Osteoblast (primary cell): Measurements from ENCODE around the gene SMAD3. TPM values are rescaled to one million over a fixed set of nuclear protein-coding genes. Genes with fewer than 3 reads are reported as not detected.
A peak's percentile ranks its signal among the peaks of the same experiment; 100 is the strongest.

Experiments used
- DNase-seq: peaks from one replicate; pipeline ENCODE4 v3.0.0; 2011; ENCODE audit warnings: low spot score, mixed read lengths; ENCODE audit not compliant: insufficient read length; ENCODE audit errors: missing footprints
- H2AFZ ChIP-seq: 2 replicates; pipeline ENCODE4 v1.6.0; 2011; ENCODE audit warnings: mild to moderate bottlenecking, low read length
- H3K27ac ChIP-seq: 2 replicates; pipeline ENCODE4 v1.5.1; 2011; ENCODE audit warnings: mild to moderate bottlenecking, low read depth, low read length, moderate library complexity
- H3K27me3 ChIP-seq: 2 replicates; pipeline ENCODE4 v1.6.0; 2012; ENCODE audit warnings: mild to moderate bottlenecking, control low read depth, inconsistent platforms, low read length, moderate library complexity; ENCODE audit not compliant: insufficient read depth
- H3K36me3 ChIP-seq: 2 replicates; pipeline ENCODE4 v1.5.1; 2011; ENCODE audit warnings: mild to moderate bottlenecking, low read length, control low read depth, moderate library complexity; ENCODE audit not compliant: insufficient read depth
- H3K4me1 ChIP-seq: 2 replicates; pipeline ENCODE4 v1.5.1; 2011; ENCODE audit warnings: mild to moderate bottlenecking, low read length, control low read depth, moderate library complexity; ENCODE audit not compliant: insufficient read depth
- H3K4me2 ChIP-seq: 2 replicates; pipeline ENCODE4 v1.6.0; 2011; ENCODE audit warnings: mild to moderate bottlenecking, low read length; ENCODE audit not compliant: insufficient read depth
- H3K4me3 ChIP-seq: fragments of 200-600 bp; sonication (generic); 3 replicates; pipeline ENCODE4 v1.5.1; 2012; ENCODE audit warnings: mild to moderate bottlenecking, low read length, inconsistent platforms; ENCODE audit not compliant: insufficient read depth
- H3K79me2 ChIP-seq: 2 replicates; pipeline ENCODE4 v1.6.0; 2012; ENCODE audit warnings: mild to moderate bottlenecking, low read length, control low read depth, inconsistent platforms; ENCODE audit not compliant: insufficient read depth
- H3K9me3 ChIP-seq: 2 replicates; pipeline ENCODE4 v1.5.1; 2011; ENCODE audit warnings: low read depth, low read length, control low read depth
- H4K20me1 ChIP-seq: 2 replicates; pipeline ENCODE4 v1.6.0; 2012; ENCODE audit warnings: mild to moderate bottlenecking, low read length, control low read depth; ENCODE audit not compliant: insufficient read depth
- total RNA-seq: library from RNA; depleted of rRNA; stranded (reverse); fragments of >200 nt; gene quantifications from 2 replicates; pipeline ENCODE4 v1.2.3, GENCODE V29; 2012
- TF ChIP-seq, protein P1 (sequence below): IDR thresholded peaks from 2 replicates; pipeline ENCODE4 v1.5.1; 2011; ENCODE audit warnings: mild to moderate bottlenecking, low read depth, low read length, moderate library complexity; ENCODE audit errors: extremely low read depth

SMAD3 gene
- total RNA-seq, 1 donor: 60.1 TPM

DNA sequence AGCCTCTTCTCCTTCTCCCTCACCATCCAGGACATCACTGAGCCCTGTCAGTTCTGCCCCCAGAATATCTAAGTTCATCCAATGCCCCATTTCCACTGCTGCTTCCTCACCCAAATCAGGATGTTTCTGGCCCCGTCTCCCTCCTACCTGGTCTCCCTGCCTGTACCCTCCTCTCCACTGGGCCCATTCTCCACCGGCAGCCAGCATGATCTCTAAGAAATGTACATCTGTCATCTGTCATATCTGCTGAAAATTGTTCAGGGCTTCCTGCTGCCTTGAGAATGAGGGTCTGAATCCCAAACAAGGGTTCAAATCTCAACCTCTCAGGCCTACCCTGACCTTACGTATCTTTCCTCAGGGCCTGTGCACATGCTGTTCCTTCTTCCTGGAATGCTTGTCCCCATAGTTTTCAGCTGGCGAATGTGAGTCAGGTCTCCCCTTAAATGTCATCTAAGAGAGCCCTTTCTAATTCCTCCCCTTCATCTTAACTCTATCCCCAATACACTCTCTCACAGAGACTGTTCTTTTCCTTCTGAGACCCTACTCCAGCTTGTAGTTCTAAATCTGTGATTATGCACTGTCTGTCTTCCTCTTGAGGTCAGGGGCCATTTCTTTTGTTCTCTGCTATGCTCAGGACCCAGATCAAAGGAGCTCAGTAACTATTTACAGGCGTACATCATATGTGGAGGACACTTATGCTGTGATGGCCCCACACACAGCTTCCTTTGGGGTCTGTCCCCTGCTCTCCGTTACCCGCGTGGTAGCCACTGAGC lies 40.8 kb downstream of the SMAD3 start:
- Histone ChIP-seq H3K4me2 (peak overlapping the region; percentile 35), H3K4me3 (no peak overlapping the region), H3K9me3 (no peaks in the 10 kb centered on the region), H3K27ac (peak overlapping the region; percentile 99), H3K36me3 (peaks cover 40% of the 10 kb centered on the region), H3K27me3 (no peaks in the 10 kb centered on the region), H4K20me1 (no peaks in the 10 kb centered on the region), H2AFZ (no peak overlapping the region), H3K4me1 (peaks cover 88% of the 10 kb centered on the region), H3K79me2 (peaks cover 87% of the 10 kb centered on the region)
- no peak for DNase-seq
- TF ChIP-seq, protein P1, sequence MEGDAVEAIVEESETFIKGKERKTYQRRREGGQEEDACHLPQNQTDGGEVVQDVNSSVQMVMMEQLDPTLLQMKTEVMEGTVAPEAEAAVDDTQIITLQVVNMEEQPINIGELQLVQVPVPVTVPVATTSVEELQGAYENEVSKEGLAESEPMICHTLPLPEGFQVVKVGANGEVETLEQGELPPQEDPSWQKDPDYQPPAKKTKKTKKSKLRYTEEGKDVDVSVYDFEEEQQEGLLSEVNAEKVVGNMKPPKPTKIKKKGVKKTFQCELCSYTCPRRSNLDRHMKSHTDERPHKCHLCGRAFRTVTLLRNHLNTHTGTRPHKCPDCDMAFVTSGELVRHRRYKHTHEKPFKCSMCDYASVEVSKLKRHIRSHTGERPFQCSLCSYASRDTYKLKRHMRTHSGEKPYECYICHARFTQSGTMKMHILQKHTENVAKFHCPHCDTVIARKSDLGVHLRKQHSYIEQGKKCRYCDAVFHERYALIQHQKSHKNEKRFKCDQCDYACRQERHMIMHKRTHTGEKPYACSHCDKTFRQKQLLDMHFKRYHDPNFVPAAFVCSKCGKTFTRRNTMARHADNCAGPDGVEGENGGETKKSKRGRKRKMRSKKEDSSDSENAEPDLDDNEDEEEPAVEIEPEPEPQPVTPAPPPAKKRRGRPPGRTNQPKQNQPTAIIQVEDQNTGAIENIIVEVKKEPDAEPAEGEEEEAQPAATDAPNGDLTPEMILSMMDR: no peak

DNA sequence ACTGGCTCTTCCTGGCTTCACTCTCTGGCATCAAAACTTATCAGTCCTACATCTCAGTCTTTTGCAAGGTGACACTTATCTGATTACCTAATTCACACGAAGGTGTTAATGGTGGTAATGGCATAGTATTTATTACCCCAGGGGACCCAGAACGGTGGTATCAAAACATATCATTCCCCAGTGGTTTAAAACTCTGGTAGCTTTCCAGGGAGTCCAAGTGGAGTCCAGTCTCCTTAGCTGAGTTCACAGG lies 41.3 kb downstream of the SMAD3 start:
- peak overlapping the region; percentile 35 for H3K4me2 ChIP-seq
- peak overlapping the region; percentile 99 for H3K27ac ChIP-seq
- no peaks in the 10 kb centered on the region for H4K20me1 ChIP-seq
- peaks cover 40% of the 10 kb centered on the region for H3K36me3 ChIP-seq
- DNase-seq: no peak
- no peak overlapping the region for H2AFZ ChIP-seq
- H3K9me3 ChIP-seq: no peaks in the 10 kb centered on the region
- no peaks in the 10 kb centered on the region for H3K27me3 ChIP-seq
- no peak overlapping the region for H3K4me3 ChIP-seq
- peaks cover 87% of the 10 kb centered on the region for H3K79me2 ChIP-seq
- TF ChIP-seq, protein P1: no peak
- peaks cover 83% of the 10 kb centered on the region for H3K4me1 ChIP-seq

DNA sequence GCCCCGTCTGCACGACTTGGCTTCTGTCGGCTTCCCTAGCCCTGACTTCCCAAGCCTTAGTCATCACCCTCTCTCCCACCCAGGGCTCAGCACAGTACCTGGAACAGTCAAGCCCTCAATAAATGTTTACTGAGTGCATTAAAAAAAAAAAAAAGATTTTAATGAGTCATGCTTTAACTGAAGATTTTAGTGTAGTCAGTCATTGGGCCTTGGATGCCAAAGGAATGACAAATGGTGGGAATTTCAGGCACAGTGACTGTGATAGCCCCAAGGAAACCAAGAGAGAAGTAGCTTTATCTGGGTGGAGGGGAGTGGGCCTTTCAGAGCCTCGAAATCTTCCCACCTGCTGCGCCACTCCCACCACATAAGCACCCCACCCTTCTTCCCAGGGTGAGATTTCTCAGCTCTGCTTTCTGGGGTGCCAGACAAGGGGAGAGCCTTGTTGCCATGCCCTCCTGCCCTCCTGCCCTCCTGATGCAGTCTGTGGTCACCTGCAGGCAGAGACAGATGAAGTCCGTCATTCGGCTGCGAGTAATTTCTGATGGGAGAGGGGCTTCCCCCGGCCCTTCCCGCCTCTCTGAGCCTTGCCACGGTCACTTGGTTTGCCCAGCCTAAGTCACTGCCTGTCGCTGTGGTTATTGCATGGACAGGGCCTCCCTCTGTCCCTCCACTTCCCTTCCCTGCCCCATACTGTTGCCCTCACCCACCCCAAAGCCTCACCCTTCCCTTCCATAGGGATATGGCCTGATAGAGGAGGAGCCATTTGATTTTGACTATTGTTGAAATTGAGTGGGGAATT lies 41.8 kb downstream of the SMAD3 start:
- peak overlapping the region; percentile 25 for H3K4me2 ChIP-seq

More for the DNA sequence above, 41.8 kb downstream of the SMAD3 start:
- H4K20me1 ChIP-seq: no peaks in the 10 kb centered on the region
- TF ChIP-seq, protein P1: no peak
- H3K4me3 ChIP-seq: peak overlapping the region; percentile 7
- H3K36me3 ChIP-seq: peaks cover 40% of the 10 kb centered on the region
- peaks cover 78% of the 10 kb centered on the region for H3K4me1 ChIP-seq
- H3K27ac ChIP-seq: peak overlapping the region; percentile 99
- no peak overlapping the region for H2AFZ ChIP-seq
- H3K27me3 ChIP-seq: no peaks in the 10 kb centered on the region
- no peaks in the 10 kb centered on the region for H3K9me3 ChIP-seq
- peak; percentile 92 for DNase-seq
- peaks cover 85% of the 10 kb centered on the region for H3K79me2 ChIP-seq
